Naive thymus-derived CD4-positive, alpha-beta T cell (primary cell): Measurements from ENCODE around the gene ABLIM3. TPM values are rescaled to one million over a fixed set of nuclear protein-coding genes. Genes with fewer than 3 reads are reported as not detected.

Source experiments
- ATAC-seq: fragments of 150-1000 bp; cut with Tn5 transposase; 2 replicates; pipeline ENCODE4 v1.10.0; 2021; ENCODE audit warnings: mild to moderate bottlenecking, moderate library complexity
- CTCF ChIA-PET: fragments of 350-600 bp; sonication (Branson Sonifier 250); formaldehyde crosslinking; loops from one replicate; lab custom pipeline; 2021; ENCODE audit warnings: antibody characterized with exemption; lab: Charles Lee
- POLR2A ChIA-PET: fragments of 350-600 bp; sonication (Branson Sonifier 250); formaldehyde crosslinking; loops from one replicate; lab custom pipeline; 2021; ENCODE audit warnings: antibody characterized with exemption, inconsistent platforms; lab: Charles Lee
- DNase-seq, 9 donors: peaks; one replicate each; pipeline versions ENCODE4 v3.0.0 to v3.0.0-alpha.2; 2020 to 2022; ENCODE audit warnings: mixed read lengths in 1 of 9
- H3K27ac ChIP-seq: one replicate; pipeline ENCODE4 v1.7.0; 2013; ENCODE audit warnings: mild to moderate bottlenecking, low read depth, low read length, moderate library complexity
- H3K27me3 ChIP-seq, 2 donors: one replicate each; pipeline ENCODE4 v1.7.0; 2013; ENCODE audit warnings: low read length in 2 of 2, mild to moderate bottlenecking in 2 of 2, moderate library complexity in 2 of 2; ENCODE audit not compliant: control insufficient read depth in 2 of 2, insufficient read depth in 2 of 2
- H3K36me3 ChIP-seq, 3 experiments: 1 replicate in 2 of 3; 2 replicates in 1 of 3; pipeline ENCODE4 v1.7.0; 2013; ENCODE audit warnings: low read length in 3 of 3, mild to moderate bottlenecking in 3 of 3, moderate library complexity in 1 of 3; ENCODE audit not compliant: insufficient read depth in 3 of 3, control insufficient read depth in 2 of 3
- H3K4me1 ChIP-seq, 2 donors: one replicate each; pipeline ENCODE4 v1.7.0; 2013; ENCODE audit warnings: low read length in 2 of 2, mild to moderate bottlenecking in 2 of 2, moderate library complexity in 1 of 2; ENCODE audit not compliant: control insufficient read depth in 2 of 2, insufficient read depth in 2 of 2
- H3K4me3 ChIP-seq: 2 replicates; pipeline ENCODE4 v1.7.0; 2013; ENCODE audit warnings: mild to moderate bottlenecking, low read length
- H3K9me3 ChIP-seq, 3 experiments: 1 replicate in 2 of 3; 2 replicates in 1 of 3; pipeline ENCODE4 v1.7.0; 2013; ENCODE audit warnings: low read length in 3 of 3; ENCODE audit not compliant: control insufficient read depth in 2 of 3
- H3K27ac Mint-ChIP-seq, 9 donors: one replicate each; pipeline ENCODE4 v1.8.0; 2020 to 2022; ENCODE audit warnings: mixed read lengths in 9 of 9, mild to moderate bottlenecking in 8 of 9, moderate library complexity in 5 of 9, inconsistent platforms in 2 of 9
- H3K27me3 Mint-ChIP-seq, 5 donors: one replicate each; pipeline ENCODE4 v1.8.0; 2021 to 2022; ENCODE audit warnings: mixed read lengths in 5 of 5, mild to moderate bottlenecking in 1 of 5
- H3K36me3 Mint-ChIP-seq, 5 donors: one replicate each; pipeline ENCODE4 v1.8.0; 2020 to 2022; ENCODE audit warnings: mixed read lengths in 5 of 5, mild to moderate bottlenecking in 3 of 5, inconsistent platforms in 1 of 5
- H3K4me1 Mint-ChIP-seq, 7 donors: one replicate each; pipeline ENCODE4 v1.8.0; 2020 to 2022; ENCODE audit warnings: mixed read lengths in 7 of 7, mild to moderate bottlenecking in 3 of 7, inconsistent platforms in 1 of 7
- H3K4me3 Mint-ChIP-seq, 10 donors: one replicate each; pipeline ENCODE4 v1.8.0; 2020 to 2022; ENCODE audit warnings: mild to moderate bottlenecking in 10 of 10, mixed read lengths in 10 of 10, moderate library complexity in 6 of 10, inconsistent platforms in 2 of 10
- H3K9me3 Mint-ChIP-seq, 11 donors: one replicate each; pipeline ENCODE4 v1.8.0; 2020 to 2022; ENCODE audit warnings: mixed read lengths in 11 of 11, mild to moderate bottlenecking in 4 of 11, inconsistent platforms in 1 of 11, moderate library complexity in 1 of 11
- intact Hi-C, 2 donors: fragments of 100-400 bp; cut with micrococcal nuclease; formaldehyde crosslinking; loops; one replicate each; pipeline ENCODE4 v1.15.1; 2023
- polyA plus RNA-seq, 2 donors: library from polyadenylated mRNA; unstranded; fragments of 300-500 nt; fragmentation: Illumina TruSeq; gene quantifications; one replicate each; pipeline ENCODE4 v1.2.3, GENCODE V29; 2021
- total RNA-seq, 6 experiments: library from RNA in 5 of 6; stranded (reverse) in 5 of 6; gene quantifications; 1 replicate in 5 of 6; 2 replicates in 1 of 6; pipeline ENCODE4 v1.2.3 and lab custom pipeline; 2021 to 2026

ABLIM3 gene
- total and polyA plus RNA-seq, 7 experiments from 2014 or later: 0.08 to 1.3 TPM; not detected in 5

GRCh38 chr5:149301744-149302380 is 160.6 kb downstream of the ABLIM3 start:
- Mint-ChIP-seq H3K27ac (peak overlapping the region in 2 of 9 donors; percentile 16 to 47), H3K36me3 (no peaks in the 10 kb centered on the region), H3K27me3 (peaks cover 0 to 9% (median 0%) of the 10 kb centered on the region in 5 donors), H3K9me3 (no peaks in the 10 kb centered on the region), H3K4me1 (peaks cover 4 to 37% (median 31%) of the 10 kb centered on the region in 7 donors), H3K4me3 (no peak overlapping the region)
- ATAC-seq (no peak), DNase-seq (no peak)
- no peak overlapping the region for H3K27ac ChIP-seq
- POLR2A ChIA-PET: no interaction called here
- H3K9me3 ChIP-seq: no peaks in the 10 kb centered on the region
- H3K27me3 ChIP-seq: no peaks in the 10 kb centered on the region
- CTCF ChIA-PET: interaction anchor here (1.7 kb wide), 1 partner anchor 16 kb away, joined by 4 read pairs; no protein-coding TSS in a partner anchor
- peaks cover 0 to 30% of the 10 kb centered on the region in 2 donors for H3K4me1 ChIP-seq
- H3K36me3 ChIP-seq: no peaks in the 10 kb centered on the region
- H3K4me3 ChIP-seq: no peak overlapping the region
- intact Hi-C loops: no loop called here

GRCh38 chr5:149302641-149303040 is 161.3 kb downstream of the ABLIM3 start:
- H3K4me3 Mint-ChIP-seq: no peak overlapping the region
- DNase-seq (no peak), ATAC-seq (no peak)
- ChIA-PET POLR2A (interaction anchor here (0.7 kb wide), 1 partner anchor 15 kb away, joined by 3 read pairs; no protein-coding TSS in a partner anchor), CTCF (no interaction called here)
- Histone ChIP-seq H3K9me3 (no peaks in the 10 kb centered on the region), H3K4me1 (peaks cover 0 to 22% of the 10 kb centered on the region in 2 donors), H3K27ac (no peak overlapping the region), H3K4me3 (no peak overlapping the region), H3K36me3 (no peaks in the 10 kb centered on the region), H3K27me3 (no peaks in the 10 kb centered on the region)
- no peaks in the 10 kb centered on the region for H3K36me3 Mint-ChIP-seq
- H3K9me3 Mint-ChIP-seq: no peaks in the 10 kb centered on the region
- peaks cover 4 to 29% (median 26%) of the 10 kb centered on the region in 7 donors for H3K4me1 Mint-ChIP-seq
- peak overlapping the region in 1 of 9 donors; percentile 47 for H3K27ac Mint-ChIP-seq
- peaks cover 0 to 9% (median 0%) of the 10 kb centered on the region in 5 donors for H3K27me3 Mint-ChIP-seq
- intact Hi-C loops: no loop called here

GRCh38 chr5:149303210-149303609 is 161.9 kb downstream of the ABLIM3 start:
- Mint-ChIP-seq H3K9me3 (no peaks in the 10 kb centered on the region), H3K36me3 (no peaks in the 10 kb centered on the region), H3K27ac (no peak overlapping the region), H3K4me3 (no peak overlapping the region), H3K27me3 (peaks cover 0 to 9% (median 0%) of the 10 kb centered on the region in 5 donors), H3K4me1 (peaks cover under 1 to 24% (median 20%) of the 10 kb centered on the region in 7 donors)
- ChIA-PET CTCF (no interaction called here), POLR2A (interaction anchor here (0.7 kb wide), 1 partner anchor 14 kb away, joined by 3 read pairs; no protein-coding TSS in a partner anchor)
- Histone ChIP-seq H3K4me1 (peaks cover 0 to 17% of the 10 kb centered on the region in 2 donors), H3K27ac (no peak overlapping the region), H3K4me3 (no peak overlapping the region), H3K27me3 (no peaks in the 10 kb centered on the region), H3K36me3 (no peaks in the 10 kb centered on the region), H3K9me3 (no peaks in the 10 kb centered on the region)
- DNase-seq (no peak), ATAC-seq (no peak)
- intact Hi-C loops: no loop called here

GRCh38 chr5:149304195-149305078 is 163.1 kb downstream of the ABLIM3 start:
- Histone ChIP-seq H3K36me3 (no peaks in the 10 kb centered on the region), H3K9me3 (no peaks in the 10 kb centered on the region), H3K27ac (no peak overlapping the region), H3K27me3 (no peaks in the 10 kb centered on the region), H3K4me3 (no peak overlapping the region), H3K4me1 (peaks cover 0 to 4% of the 10 kb centered on the region in 2 donors)
- no peaks in the 10 kb centered on the region for H3K9me3 Mint-ChIP-seq
- CTCF ChIA-PET: no interaction called here
- H3K36me3 Mint-ChIP-seq: no peaks in the 10 kb centered on the region
- H3K27me3 Mint-ChIP-seq: peaks cover 0 to 9% (median 0%) of the 10 kb centered on the region in 5 donors
- H3K4me3 Mint-ChIP-seq: no peak overlapping the region
- H3K27ac Mint-ChIP-seq: no peak overlapping the region
- no peak for ATAC-seq
- intact Hi-C loops: no loop called here
- POLR2A ChIA-PET: interaction anchor here (0.7 kb wide), 1 partner anchor 483 kb away, joined by 3 read pairs; no protein-coding TSS in a partner anchor
- DNase-seq: no peak
- peaks cover 0 to 11% (median 9%) of the 10 kb centered on the region in 7 donors for H3K4me1 Mint-ChIP-seq

GRCh38 chr5:149309354-149309753 is 168.1 kb downstream of the ABLIM3 start:
- H3K27ac ChIP-seq: no peak overlapping the region
- no peaks in the 10 kb centered on the region for H3K4me1 ChIP-seq
- H3K4me3 Mint-ChIP-seq: no peak overlapping the region
- ChIA-PET POLR2A (interaction anchor here (1.3 to 1.5 kb wide), 3 partner anchors 11 to 60 kb away, joined by 3 to 5 read pairs (median 4); no protein-coding TSS in a partner anchor), CTCF (interaction anchor here (0.8 to 1.2 kb wide), 3 partner anchors 10 to 57 kb away, joined by 3 to 5 read pairs (median 4); no protein-coding TSS in a partner anchor)
- H3K9me3 ChIP-seq: no peaks in the 10 kb centered on the region
- no peak for DNase-seq
- H3K4me3 ChIP-seq: no peak overlapping the region
- peaks cover 0 to 8% (median 0%) of the 10 kb centered on the region in 7 donors for H3K4me1 Mint-ChIP-seq
- intact Hi-C loops: no loop called here
- no peaks in the 10 kb centered on the region for H3K36me3 ChIP-seq
- ATAC-seq: no peak
- no peaks in the 10 kb centered on the region for H3K27me3 ChIP-seq
- H3K36me3 Mint-ChIP-seq: no peaks in the 10 kb centered on the region
- no peak overlapping the region for H3K27ac Mint-ChIP-seq
- H3K27me3 Mint-ChIP-seq: peaks cover 0 to 5% (median 0%) of the 10 kb centered on the region in 5 donors
- H3K9me3 Mint-ChIP-seq: no peaks in the 10 kb centered on the region
